NCI-H748 (cell line): ENCODE data around the gene XIAP.
"Not testable (repeated sequence)": the region's sequence is repeated elsewhere in the genome, so short reads cannot be mapped to it uniquely, and the experiment has no call there.

Experiments used
- DNase-seq: peaks from one replicate; lab custom pipeline; 2025; ENCODE audit not compliant: unreplicated experiment; lab: John Stamatoyannopoulos, UW

The XIAP gene

GRCh38 chrX:123873956-123874355 is 14.1 kb downstream of the XIAP start:
- no peak for DNase-seq

- DNase-seq, result peak; percentile 21
Measured at GRCh38 chrX:123876177-123876576, 16.3 kb downstream of the XIAP start.

GRCh38 chrX:123876844-123877243 is 17.0 kb downstream of the XIAP start:
- no peak for DNase-seq

- no peak for DNase-seq
Measured at GRCh38 chrX:123878252-123878721, 18.4 kb downstream of the XIAP start.

DNA sequence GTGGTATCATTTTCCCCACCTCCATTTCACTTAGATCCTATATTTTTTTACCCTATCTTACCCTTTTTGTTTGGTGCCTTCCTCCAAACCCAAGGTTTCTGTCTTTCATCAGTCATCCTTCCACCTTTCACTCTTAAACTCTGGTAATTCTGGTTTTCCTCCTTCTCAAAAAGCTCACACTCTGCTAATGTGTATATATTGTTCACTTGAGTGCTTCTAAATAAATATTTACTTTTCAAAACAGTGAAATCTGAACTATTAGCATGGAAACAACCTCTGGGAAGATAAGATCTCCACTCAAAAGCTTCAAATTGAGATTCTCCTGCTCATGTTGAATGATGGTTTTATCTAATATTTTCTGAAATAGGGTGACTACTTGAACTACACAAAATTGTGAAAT is 21.5 kb downstream of the XIAP start:
- peak; percentile 54 for DNase-seq

- no peak for DNase-seq
Measured at GRCh38 chrX:123882391-123882790, 22.5 kb downstream of the XIAP start.

GRCh38 chrX:123884809-123885408 is 25.1 kb downstream of the XIAP start:
- peak; percentile 58 for DNase-seq

GRCh38 chrX:123899701-123900100 is 39.8 kb downstream of the XIAP start:
- no peak for DNase-seq

- DNase-seq, result not testable (repeated sequence)
Measured at GRCh38 chrX:123903261-123903660, 43.4 kb downstream of the XIAP start.

DNA sequence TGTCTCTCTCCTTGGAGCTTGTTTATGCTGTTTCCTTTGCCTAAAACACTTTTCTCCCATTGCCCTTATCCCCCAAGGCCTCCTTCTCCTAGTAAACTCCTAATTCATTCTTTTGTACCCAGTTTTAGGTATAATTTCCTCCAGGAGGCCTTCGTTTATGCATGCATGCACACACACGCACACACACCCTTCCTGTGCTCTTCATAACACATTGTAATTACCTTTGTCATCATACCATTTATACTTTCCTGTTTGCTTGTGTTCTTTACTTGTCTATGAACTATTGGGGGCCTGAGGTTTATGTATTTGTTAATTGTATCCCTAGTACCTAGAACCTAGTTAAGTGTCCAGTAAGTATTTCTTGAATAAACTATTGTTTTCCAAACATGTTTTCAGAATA is 45.5 kb downstream of the XIAP start:
- no peak for DNase-seq

DNA sequence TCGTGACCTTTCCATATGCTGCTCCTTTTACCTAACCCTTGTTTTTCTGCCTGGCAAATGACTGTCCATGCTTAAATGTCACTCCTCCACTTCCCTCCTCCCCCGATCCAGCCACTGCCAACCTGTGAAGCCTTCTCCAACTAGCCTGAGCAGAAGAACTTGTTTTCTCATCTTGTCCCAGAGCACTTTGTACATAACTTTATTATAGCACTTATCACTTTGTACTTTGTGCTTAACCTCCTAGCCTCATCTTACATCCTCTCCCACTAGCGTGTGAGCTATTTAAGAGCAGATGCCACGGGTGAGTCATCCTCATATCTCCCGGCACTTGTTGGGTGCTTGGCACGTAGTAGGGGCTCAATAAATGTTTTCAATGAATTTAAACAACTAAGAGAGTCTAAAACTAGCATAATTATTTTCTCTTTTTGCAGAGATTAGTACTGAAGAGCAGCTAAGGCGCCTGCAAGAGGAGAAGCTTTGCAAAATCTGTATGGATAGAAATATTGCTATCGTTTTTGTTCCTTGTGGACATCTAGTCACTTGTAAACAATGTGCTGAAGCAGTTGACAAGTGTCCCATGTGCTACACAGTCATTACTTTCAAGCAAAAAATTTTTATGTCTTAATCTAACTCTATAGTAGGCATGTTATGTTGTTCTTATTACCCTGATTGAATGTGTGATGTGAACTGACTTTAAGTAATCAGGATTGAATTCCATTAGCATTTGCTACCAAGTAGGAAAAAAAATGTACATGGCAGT is 46.9 kb downstream of the XIAP start:
- no peak for DNase-seq

GRCh38 chrX:123909523-123909922 is 49.7 kb downstream of the XIAP start:
- DNase-seq, result no peak

- DNase-seq, result no peak
Measured at GRCh38 chrX:123917069-123917468, 57.2 kb downstream of the XIAP start.

- no peak for DNase-seq
Measured at GRCh38 chrX:123918106-123918721, 58.4 kb downstream of the XIAP start.

GRCh38 chrX:123920105-123920785 is 60.4 kb downstream of the XIAP start:
- DNase-seq, result no peak

DNA sequence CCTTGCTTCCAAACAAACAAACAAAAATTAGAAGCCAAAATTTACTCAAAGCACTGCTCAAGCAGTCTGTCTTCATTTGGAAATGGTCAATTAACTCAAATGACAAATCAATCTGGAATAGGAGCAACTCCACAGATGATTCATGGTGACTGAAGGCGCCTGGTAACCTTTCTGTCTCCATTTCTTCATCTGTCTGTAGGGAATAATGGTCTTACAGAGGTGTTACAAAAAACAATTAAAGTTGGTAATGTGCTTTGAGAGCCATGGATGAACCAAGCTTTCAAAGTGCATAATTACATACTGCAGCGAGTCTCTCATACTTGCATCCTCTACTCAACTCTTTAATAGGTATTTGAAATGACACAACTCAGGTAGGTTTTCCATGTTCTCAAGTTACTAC is 63.4 kb downstream of the XIAP start:
- DNase-seq, result no peak

- DNase-seq, result no peak
Measured at GRCh38 chrX:123924186-123924585, 64.3 kb downstream of the XIAP start.

- DNase-seq, result no peak
Measured at GRCh38 chrX:123927845-123928244, 68.0 kb downstream of the XIAP start.

- DNase-seq, result not testable (repeated sequence)
Measured at GRCh38 chrX:123932055-123932454, 72.2 kb downstream of the XIAP start.

DNA sequence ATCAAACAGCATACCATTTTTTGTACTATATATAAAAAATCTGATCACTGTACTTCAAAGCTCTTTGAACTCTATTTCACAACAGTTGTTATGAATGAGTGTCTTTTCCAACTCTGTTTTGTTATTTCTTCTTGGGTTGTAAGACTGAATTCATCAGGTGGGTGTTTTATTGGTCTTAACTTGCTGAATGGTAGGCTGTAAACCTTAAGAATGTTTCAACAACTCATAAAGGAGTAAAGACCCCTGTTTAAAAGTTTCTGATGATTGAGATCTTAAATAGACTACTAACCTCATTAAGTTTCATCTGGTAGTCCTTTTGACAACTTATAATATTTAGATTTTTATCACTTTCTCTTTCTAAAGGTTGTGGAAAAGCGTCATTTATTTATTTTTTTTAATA is 83.2 kb downstream of the XIAP start:
- DNase-seq, result no peak

GRCh38 chrX:123943488-123943887 is 83.6 kb downstream of the XIAP start:
- no peak for DNase-seq

- DNase-seq, result no peak
Measured at GRCh38 chrX:123949846-123950245, 90.0 kb downstream of the XIAP start.
